ENCODE measurements around the gene SIN3A.

DNA sequence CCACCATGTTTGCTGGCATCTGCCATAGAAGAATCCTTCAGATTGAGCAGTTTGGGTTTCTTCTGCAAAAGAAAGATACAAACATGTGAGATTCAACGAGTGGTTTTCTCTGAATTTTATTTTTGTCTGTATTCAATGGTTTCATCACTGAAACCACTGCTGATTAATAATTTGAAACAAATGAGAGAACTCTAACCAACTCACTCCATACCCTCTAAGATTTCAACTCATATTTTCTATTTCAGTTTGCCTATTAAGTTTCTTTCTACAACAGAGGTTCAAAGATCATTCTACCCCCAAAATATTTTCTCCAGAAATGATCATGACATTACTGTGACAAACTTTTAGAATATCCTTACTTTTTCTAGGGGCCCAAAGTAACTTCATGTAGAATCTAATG lies 44.4 kb downstream of the SIN3A start:
- no peak for TF ChIP-seq BHLHE40 (IDR thresholded peaks at IDR 0.05; ENCODE audit: low read depth, low read length)
- no peak for TF ChIP-seq POLR2A (IDR thresholded peaks at IDR 0.05; ENCODE audit: low read depth, low read length)
- TF ChIP-seq MXI1 (IDR thresholded peaks at IDR 0.05; ENCODE audit: borderline replicate concordance, low read depth, low read length): no peak
- TF ChIP-seq SMC3 (IDR thresholded peaks at IDR 0.05; ENCODE audit: low read depth, low read length): no peak
- TF ChIP-seq, protein P1, sequence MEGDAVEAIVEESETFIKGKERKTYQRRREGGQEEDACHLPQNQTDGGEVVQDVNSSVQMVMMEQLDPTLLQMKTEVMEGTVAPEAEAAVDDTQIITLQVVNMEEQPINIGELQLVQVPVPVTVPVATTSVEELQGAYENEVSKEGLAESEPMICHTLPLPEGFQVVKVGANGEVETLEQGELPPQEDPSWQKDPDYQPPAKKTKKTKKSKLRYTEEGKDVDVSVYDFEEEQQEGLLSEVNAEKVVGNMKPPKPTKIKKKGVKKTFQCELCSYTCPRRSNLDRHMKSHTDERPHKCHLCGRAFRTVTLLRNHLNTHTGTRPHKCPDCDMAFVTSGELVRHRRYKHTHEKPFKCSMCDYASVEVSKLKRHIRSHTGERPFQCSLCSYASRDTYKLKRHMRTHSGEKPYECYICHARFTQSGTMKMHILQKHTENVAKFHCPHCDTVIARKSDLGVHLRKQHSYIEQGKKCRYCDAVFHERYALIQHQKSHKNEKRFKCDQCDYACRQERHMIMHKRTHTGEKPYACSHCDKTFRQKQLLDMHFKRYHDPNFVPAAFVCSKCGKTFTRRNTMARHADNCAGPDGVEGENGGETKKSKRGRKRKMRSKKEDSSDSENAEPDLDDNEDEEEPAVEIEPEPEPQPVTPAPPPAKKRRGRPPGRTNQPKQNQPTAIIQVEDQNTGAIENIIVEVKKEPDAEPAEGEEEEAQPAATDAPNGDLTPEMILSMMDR (conservative IDR thresholded peaks at IDR 0.05; ENCODE audit: low read depth, low read length): no peak
- TF ChIP-seq RAD21 (IDR thresholded peaks at IDR 0.05; ENCODE audit: low read length): no peak
- TF ChIP-seq, protein P2, sequence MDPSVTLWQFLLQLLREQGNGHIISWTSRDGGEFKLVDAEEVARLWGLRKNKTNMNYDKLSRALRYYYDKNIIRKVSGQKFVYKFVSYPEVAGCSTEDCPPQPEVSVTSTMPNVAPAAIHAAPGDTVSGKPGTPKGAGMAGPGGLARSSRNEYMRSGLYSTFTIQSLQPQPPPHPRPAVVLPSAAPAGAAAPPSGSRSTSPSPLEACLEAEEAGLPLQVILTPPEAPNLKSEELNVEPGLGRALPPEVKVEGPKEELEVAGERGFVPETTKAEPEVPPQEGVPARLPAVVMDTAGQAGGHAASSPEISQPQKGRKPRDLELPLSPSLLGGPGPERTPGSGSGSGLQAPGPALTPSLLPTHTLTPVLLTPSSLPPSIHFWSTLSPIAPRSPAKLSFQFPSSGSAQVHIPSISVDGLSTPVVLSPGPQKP (IDR thresholded peaks at IDR 0.05; ENCODE audit: borderline replicate concordance, low read depth, low read length): no peak
- TF ChIP-seq, protein P3, sequence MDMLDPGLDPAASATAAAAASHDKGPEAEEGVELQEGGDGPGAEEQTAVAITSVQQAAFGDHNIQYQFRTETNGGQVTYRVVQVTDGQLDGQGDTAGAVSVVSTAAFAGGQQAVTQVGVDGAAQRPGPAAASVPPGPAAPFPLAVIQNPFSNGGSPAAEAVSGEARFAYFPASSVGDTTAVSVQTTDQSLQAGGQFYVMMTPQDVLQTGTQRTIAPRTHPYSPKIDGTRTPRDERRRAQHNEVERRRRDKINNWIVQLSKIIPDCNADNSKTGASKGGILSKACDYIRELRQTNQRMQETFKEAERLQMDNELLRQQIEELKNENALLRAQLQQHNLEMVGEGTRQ (IDR thresholded peaks at IDR 0.05; ENCODE audit: low read depth, low read length): no peak
- no peak for TF ChIP-seq CHD1 (IDR thresholded peaks at IDR 0.05; ENCODE audit: low read depth, low read length)
- no peak for TF ChIP-seq MAZ (IDR thresholded peaks at IDR 0.05; ENCODE audit: borderline replicate concordance, low read depth, low read length)

Measured in IMR-90 (cell line).